GM18498 (cell line): ENCODE data around the gene DEFB112.

Experiments used
- ATAC-seq: cut with Tn5 transposase; IDR thresholded peaks from one replicate; pipeline ENCODE4 v1.9.1; 2021; ENCODE audit warnings: mild to moderate bottlenecking, moderate library complexity; ENCODE audit not compliant: unreplicated experiment

The DEFB112 gene

DNA sequence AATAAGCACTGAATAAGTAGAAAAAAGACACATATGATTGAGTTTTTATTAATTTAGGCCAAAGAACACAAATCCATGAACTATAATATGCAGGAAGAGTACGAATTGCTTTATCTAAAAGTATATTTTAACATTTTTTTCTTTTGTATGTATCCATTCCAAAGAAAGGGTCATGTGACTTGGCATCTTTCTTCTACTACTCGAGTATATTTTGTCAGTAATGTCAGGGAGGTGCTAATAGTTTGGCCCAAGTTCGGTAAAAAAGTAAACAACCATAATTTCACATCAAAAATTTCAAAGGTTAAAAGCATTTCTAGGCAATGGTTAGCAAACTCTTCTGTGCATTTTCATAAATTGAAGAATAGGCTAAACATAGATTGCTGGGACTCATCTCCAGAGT lies 46.6 kb downstream of the DEFB112 start:
- no peak for ATAC-seq

DNA sequence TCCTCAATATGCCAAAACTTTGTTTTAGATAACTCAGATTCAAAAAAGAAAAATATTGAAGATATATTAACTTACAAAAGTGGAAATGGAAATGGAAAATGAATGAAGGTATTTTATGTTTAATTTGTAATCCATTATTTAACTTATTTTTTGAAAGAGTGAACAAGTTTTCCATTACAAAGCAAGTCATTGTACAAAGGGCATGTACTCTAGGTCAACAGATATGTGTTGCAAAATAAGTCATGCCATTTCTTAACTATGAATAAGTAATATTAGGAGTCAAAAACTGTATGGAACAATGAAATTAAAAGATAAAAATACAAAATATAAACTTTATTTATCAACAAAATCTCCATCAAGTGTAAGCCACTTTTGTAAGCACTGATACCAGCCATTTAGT lies 54.5 kb downstream of the DEFB112 start:
- ATAC-seq, result no peak
